Measurements from ENCODE around the gene PSMA6.
"Not testable (repeated sequence)": the region's sequence is repeated elsewhere in the genome, so short reads cannot be mapped to it uniquely, and the experiment has no call there.

Gene PSMA6

DNA sequence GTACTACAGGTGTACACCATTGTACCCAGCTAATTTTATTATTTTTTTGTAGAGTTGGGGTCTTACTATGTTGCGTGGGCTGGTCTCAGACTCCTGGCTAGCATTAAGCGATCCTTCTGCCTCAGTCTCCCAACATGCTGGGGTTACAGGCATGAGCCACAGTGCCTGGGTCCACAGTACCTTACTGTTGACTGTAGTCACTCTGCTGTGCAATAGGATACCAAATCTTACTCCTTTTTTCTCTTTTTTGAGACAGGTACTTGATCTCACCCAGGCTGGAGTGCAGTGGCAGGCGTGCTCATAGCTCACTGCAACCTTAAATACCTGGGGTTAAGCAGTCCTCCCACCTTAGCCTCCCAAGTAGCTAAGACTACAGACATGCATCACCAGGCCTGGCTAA is 25.6 kb downstream of the PSMA6 start:
- DNase-seq (ENCODE audit: extremely low read depth in 1 of 2, low read depth in 1 of 2) = no peak

- DNase-seq (ENCODE audit: extremely low read depth in 1 of 2, low read depth in 1 of 2) = no peak
Observed at GRCh38 chr14:35319509-35319908, 27.3 kb downstream of the PSMA6 start.

GRCh38 chr14:35320472-35320871 is 28.3 kb downstream of the PSMA6 start:
- DNase-seq (ENCODE audit: extremely low read depth in 1 of 2, low read depth in 1 of 2) = no peak

- no peak for DNase-seq (ENCODE audit: extremely low read depth in 1 of 2, low read depth in 1 of 2)
Observed at GRCh38 chr14:35326375-35326774, 34.2 kb downstream of the PSMA6 start.

DNA sequence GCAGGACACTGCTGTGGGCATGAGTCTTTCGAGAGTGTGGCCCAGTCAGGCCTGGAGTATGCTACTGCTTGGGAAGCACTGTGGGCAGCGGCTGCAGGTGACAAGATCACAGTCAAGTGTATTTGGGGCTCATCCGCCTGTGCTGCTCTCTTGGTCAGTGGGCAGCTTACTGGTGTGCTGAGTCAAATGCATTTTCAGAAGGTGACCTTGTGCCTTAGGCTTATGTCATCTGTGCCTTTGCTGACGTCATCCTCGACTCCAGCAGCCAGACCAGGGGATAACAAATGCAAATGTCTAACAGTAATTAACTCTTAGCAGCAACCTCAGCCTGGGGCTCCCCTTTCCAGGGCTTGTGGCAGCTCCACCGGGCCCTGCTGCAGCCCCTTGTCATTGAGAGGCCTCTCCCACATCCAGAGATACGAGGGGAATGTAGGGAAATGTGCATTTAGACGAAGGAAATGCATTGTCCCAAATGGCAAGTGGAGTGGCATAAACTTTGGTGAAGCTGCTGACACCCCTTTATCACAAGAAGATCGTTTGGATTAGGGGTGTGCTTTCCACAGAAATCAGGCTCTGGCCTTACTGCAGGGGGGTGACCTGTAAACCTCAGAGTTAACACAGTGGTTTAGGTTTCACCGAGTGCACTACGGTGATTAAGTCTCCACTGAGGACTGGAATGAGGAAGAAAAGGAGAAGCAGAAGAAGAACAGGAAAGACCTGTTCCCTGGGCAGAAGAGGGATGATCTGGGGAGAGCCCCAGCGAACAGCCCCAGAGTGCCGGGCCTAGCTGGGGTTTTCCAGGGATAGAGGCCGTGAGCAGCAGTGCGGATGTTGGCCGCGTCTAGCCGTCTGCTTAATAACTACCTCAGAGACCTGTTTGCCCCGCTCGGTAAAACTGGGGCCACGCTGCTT is 39.7 kb downstream of the PSMA6 start:
- DNase-seq (ENCODE audit: extremely low read depth in 1 of 2, low read depth in 1 of 2) = no peak

- DNase-seq (ENCODE audit: extremely low read depth in 1 of 2, low read depth in 1 of 2) = no peak
Observed at GRCh38 chr14:35332517-35333263, 40.5 kb downstream of the PSMA6 start.

DNA sequence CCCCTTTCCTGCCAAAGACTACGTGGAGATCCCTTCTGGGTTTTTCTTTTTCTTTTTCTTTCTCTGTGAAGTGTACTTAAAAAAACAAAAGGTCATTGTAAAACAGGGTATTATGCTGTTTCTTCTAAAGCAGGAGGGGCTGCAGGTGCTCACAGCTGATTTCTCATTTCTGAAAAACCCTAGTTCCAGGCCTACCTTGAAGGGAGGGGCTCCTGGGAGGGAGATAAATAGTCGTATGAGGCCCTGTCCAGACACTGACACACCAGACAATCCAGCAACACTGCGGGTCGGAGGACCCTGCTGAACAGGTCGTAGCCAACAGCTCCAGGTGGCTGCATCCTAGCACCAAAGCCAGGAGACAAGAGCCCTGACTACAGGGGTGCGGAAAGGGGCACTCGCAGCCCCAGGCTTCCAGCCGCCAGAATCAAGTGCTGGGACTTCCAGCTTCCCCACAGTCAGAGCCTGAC is 41.1 kb downstream of the PSMA6 start:
- no peak for DNase-seq (ENCODE audit: extremely low read depth in 1 of 2, low read depth in 1 of 2)

- DNase-seq (ENCODE audit: extremely low read depth in 1 of 2, low read depth in 1 of 2) = peak in 1 of 2 donors; percentile 7
Observed at GRCh38 chr14:35333797-35334743, 41.9 kb downstream of the PSMA6 start.

DNA sequence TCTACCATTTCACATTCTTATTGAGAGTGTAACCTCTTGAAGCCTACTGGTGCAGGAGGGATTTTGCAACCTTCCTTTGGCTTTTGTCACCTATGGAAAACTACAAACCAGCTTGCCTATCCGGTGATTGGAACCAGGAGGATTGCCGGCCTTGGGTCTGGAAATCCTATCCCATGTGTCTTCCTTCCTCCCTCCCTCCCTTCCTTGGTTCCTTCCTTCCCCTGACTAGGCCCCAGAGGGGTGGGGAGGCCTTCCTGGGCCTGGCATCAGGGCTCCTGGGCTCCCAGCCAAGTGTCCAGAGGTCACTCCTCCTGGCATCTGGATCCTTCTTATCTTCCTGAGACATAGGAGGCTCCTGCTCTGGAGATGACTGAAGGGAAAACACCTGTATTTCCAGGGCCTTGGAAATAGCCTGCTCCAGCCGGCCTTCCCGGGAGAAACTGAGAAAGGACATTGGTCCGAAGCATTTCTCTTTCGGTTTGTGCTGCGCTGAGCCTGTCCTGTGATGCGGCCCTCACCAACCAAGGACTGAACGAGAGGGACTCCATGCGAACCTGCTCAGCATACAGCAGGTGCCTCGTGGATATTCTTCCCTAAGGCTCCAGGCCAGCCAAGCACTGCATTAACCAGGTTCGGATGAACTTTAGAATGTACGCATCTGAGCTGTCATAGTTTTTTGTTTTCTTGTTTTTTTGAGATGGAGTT is 43.4 kb downstream of the PSMA6 start:
- DNase-seq (ENCODE audit: extremely low read depth in 1 of 2, low read depth in 1 of 2) = no peak

DNA sequence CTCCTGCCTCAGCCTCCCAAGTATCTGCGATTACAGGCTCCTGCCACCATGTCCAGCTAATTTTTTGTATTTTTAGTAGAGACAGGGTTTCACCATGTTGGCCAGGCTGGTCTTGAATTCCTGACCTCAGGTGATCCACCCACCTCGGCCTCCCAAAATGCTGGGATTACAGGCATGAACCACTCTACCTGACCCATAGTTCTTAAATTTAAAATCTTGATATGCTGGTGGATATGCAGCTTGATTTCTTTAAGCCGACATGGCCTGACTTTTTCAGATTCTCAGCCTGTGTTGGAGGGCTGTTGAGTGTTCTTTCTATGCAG is 44.0 kb downstream of the PSMA6 start:
- DNase-seq (ENCODE audit: extremely low read depth in 1 of 2, low read depth in 1 of 2) = not testable (repeated sequence)

- DNase-seq (ENCODE audit: extremely low read depth in 1 of 2, low read depth in 1 of 2) = no peak
Observed at GRCh38 chr14:35336494-35337268, 44.5 kb downstream of the PSMA6 start.

GRCh38 chr14:35337269-35338255 is 45.4 kb downstream of the PSMA6 start:
- DNase-seq (ENCODE audit: extremely low read depth in 1 of 2, low read depth in 1 of 2) = no peak

- no peak for DNase-seq (ENCODE audit: extremely low read depth in 1 of 2, low read depth in 1 of 2)
Observed at GRCh38 chr14:35338731-35339405, 46.7 kb downstream of the PSMA6 start.

DNA sequence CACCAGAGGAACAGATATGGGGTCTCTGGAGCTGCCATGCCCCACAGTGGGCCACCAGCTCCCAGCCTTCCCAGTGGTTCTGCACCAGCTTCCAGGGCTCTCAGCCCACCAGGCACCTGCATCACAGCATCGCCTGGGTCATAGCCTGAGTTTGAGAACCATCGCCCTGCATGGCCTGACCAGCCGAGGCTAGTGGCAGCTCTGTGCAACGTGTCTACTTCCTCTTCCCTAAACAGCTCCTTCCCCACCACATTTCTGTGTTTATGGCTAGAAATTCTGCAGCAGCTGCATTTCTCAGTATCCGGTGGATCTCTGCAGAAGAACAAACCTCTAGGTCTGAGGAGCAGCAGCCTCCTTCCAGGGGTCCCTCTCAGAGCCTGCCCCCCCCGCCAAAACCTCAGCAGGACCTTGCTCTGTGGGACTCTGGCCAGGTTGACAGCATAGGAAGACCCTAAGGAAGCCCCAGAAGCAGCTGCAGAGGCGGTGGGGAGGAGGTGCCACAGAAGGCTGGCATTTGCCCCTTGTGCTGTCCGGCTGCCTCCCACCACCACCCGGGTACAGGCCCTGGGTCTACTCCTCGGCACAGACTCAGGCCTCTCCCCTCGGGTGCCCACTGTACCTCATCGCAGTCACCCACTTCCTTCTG is 47.7 kb downstream of the PSMA6 start:
- DNase-seq (ENCODE audit: extremely low read depth in 1 of 2, low read depth in 1 of 2) = no peak

DNA sequence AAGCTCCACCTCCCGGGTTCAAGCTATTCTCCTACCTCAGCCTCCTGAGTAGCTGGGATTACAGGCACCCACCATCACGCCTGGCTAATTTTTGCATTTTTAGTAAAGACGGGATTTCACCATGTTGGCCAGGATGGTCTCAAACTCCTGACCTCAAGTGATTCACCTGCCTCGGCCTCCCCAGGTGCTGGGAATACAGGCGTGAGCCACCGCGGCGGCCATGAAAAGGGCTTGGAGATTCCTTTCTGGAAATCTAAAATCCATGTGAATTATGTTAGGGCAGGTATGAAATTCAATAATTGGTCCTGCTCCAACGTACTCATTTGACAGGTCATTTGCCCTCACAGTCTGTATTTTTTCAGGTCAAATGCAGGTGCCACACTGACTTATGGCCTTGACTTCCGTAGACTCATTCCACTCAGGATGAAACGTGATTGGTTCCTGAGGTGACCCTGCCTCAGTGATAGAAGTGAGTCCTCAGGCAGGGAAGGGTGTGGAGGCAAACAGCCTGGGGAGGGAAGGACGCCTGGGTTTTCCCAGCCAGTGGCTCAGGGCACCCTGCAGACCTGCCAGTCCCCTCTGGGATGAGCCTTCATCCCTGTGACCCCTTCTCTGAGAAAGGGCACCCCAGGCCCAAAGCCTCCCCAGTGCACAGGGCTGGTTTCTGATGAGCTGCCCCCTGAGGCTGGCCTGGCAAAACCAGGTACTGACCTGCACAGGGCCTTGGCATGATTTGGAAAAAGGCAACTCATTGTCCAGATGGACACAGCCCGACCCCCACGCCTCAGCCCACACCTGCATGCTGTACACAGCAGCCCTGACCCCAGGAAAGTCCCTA is 48.7 kb downstream of the PSMA6 start:
- DNase-seq (ENCODE audit: extremely low read depth in 1 of 2, low read depth in 1 of 2) = no peak

DNA sequence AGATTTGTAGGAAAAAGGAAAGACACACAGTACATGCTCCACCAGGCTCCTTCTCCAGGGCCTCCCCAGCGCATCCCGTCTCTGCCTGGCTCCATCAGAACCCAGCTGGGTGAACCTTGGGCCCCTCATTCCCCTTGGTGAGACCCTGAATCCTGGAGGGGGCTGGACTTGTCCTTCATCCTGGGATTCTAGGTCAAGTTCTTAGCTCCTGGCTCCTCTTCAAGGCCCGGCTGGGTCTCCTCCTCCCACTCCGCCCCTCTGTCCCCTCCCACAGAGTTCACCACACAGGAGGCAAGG is 49.2 kb downstream of the PSMA6 start:
- no peak for DNase-seq (ENCODE audit: extremely low read depth in 1 of 2, low read depth in 1 of 2)

Measured in activated CD8-positive, alpha-beta memory T cell treated with anti-CD3 and anti-CD28 coated beads for 1 hour (primary cell).